A549 (cell line): ENCODE results near the gene ZG16B. TPM values are rescaled to one million over a fixed set of nuclear protein-coding genes. Genes with fewer than 3 reads are reported as not detected.
A peak's percentile ranks its signal among the peaks of the same experiment; 100 is the strongest.

ENCODE experiments used
- ATAC-seq, 2 experiments: fragments of 200-7000 bp in 1 of 2; fragments of >200 bp in 1 of 2; cut with Nextera tagmentation in 1 of 2; cut with Tn5 transposase in 1 of 2; 3 replicates each; pipeline versions ENCODE4 v1.8.0 to v1.9.1; 2018 to 2020; ENCODE audit warnings: mild to moderate bottlenecking in 1 of 2, moderate library complexity in 1 of 2
- CTCF ChIA-PET: fragments of 300-600 bp; sonication (Branson Sonifier 250); formaldehyde crosslinking; extraction: SDS; loops from one replicate; lab custom pipeline; 2021; ENCODE audit warnings: antibody characterized with exemption, inconsistent platforms; lab: Yijun Ruan, JAX
- POLR2A ChIA-PET: fragments of 350-600 bp; formaldehyde crosslinking; extraction: SDS; loops from one replicate; lab custom pipeline; 2021; ENCODE audit warnings: antibody characterized with exemption, inconsistent platforms; lab: Yijun Ruan, JAX
- DNase-seq, 2 experiments: peaks; one replicate each; pipeline versions ENCODE4 v3.0.0 to v3.0.0-alpha.2; 2011 to 2016; ENCODE audit warnings: low read depth in 1 of 2, low spot score in 1 of 2
- FAIRE-seq: peaks from 2 replicates; lab custom pipeline; 2011; peaks lifted over from hg19 to GRCh38; lab: Jason Lieb, UNC
- H3K27ac ChIP-seq, 2 experiments: fragments of >200 bp; sonication (Bioruptor Twin); formaldehyde crosslinking; 3 replicates each; pipeline ENCODE4 v1.5.1; 2016 to 2017
- H3K4me1 ChIP-seq: fragments of >200 bp; sonication (Bioruptor Twin); formaldehyde crosslinking; 3 replicates; pipeline ENCODE4 v1.6.1; 2016
- H3K4me2 ChIP-seq: fragments of >200 bp; sonication (Bioruptor Twin); formaldehyde crosslinking; 3 replicates; pipeline ENCODE4 v1.6.1; 2016
- H3K4me3 ChIP-seq: fragments of >200 bp; sonication (Bioruptor Twin); formaldehyde crosslinking; 3 replicates; pipeline ENCODE4 v1.5.1; 2016
- H3K9me3 ChIP-seq: fragments of >200 bp; sonication (Bioruptor Twin); formaldehyde crosslinking; 3 replicates; pipeline ENCODE4 v1.6.1; 2016
- CBX2 ChIP-seq: fragments of 200-600 bp; sonication (generic); IDR thresholded peaks from 2 replicates; pipeline ENCODE4 v1.6.1; 2016; ENCODE audit warnings: low read depth, mild to moderate bottlenecking, borderline replicate concordance
- CHD2 ChIP-seq: fragments of 150-350 bp; IDR thresholded peaks from 2 replicates; pipeline ENCODE4 v1.6.1; 2014; ENCODE audit warnings: low read length; ENCODE audit not compliant: partially characterized antibody
- CHD4 ChIP-seq: fragments of 200-600 bp; sonication (generic); IDR thresholded peaks from 2 replicates; pipeline ENCODE4 v1.6.1; 2016; ENCODE audit warnings: antibody characterized with exemption, mild to moderate bottlenecking, borderline replicate concordance
- EHMT2 ChIP-seq: fragments of 200-600 bp; sonication (generic); IDR thresholded peaks from 2 replicates; pipeline ENCODE4 v1.6.1; 2016; ENCODE audit warnings: antibody characterized with exemption, low read depth, mild to moderate bottlenecking, moderate library complexity
- HDAC2 ChIP-seq: fragments of 200-600 bp; sonication (generic); IDR thresholded peaks from 2 replicates; pipeline ENCODE4 v1.6.1; 2016
- HOXB13 ChIP-seq: fragments of 250-450 bp; sonication (Bioruptor Pico); IDR thresholded peaks from 2 replicates; pipeline ENCODE4 v1.5.0; 2020; ENCODE audit warnings: low read depth, mild to moderate bottlenecking, moderate library complexity
- KDM5A ChIP-seq: fragments of 200-600 bp; sonication (generic); IDR thresholded peaks from 2 replicates; pipeline ENCODE4 v1.6.1; 2016; ENCODE audit warnings: antibody characterized with exemption, mild to moderate bottlenecking
- MAFK ChIP-seq: fragments of 450-650 bp; IDR thresholded peaks from 2 replicates; pipeline ENCODE4 v1.6.1; 2014; ENCODE audit not compliant: partially characterized antibody
- MAZ ChIP-seq: fragments of 150-350 bp; IDR thresholded peaks from 2 replicates; pipeline ENCODE4 v1.6.1; 2014; ENCODE audit warnings: antibody characterized with exemption, low read depth, low read length, borderline replicate concordance
- NPAS2 ChIP-seq: fragments of 250-450 bp; sonication (Bioruptor Pico); IDR thresholded peaks from 2 replicates; pipeline ENCODE4 v1.8.0; 2022; ENCODE audit warnings: mild to moderate bottlenecking, moderate library complexity, borderline replicate concordance
- NR3C1 ChIP-seq: fragments of >200 bp; sonication (Bioruptor Twin); formaldehyde crosslinking; IDR thresholded peaks from 3 replicates; pipeline ENCODE4 v1.6.1; 2017
- RAD21 ChIP-seq, 2 experiments: fragments of >200 bp in 1 of 2; sonication (Bioruptor Twin) in 1 of 2; formaldehyde crosslinking in 1 of 2; IDR thresholded peaks in 1 of 2; conservative IDR thresholded peaks in 1 of 2; 2 replicates in 1 of 2; 3 replicates in 1 of 2; pipeline ENCODE4 v1.6.1; 2012 to 2018; ENCODE audit warnings: inconsistent platforms in 1 of 2
- RFX5 ChIP-seq: fragments of 450-650 bp; IDR thresholded peaks from 2 replicates; pipeline ENCODE4 v1.7.1; 2014; ENCODE audit warnings: antibody characterized with exemption, mild to moderate bottlenecking, moderate library complexity
- RNF2 ChIP-seq: fragments of 200-600 bp; sonication (generic); IDR thresholded peaks from 2 replicates; pipeline ENCODE4 v1.6.1; 2016; ENCODE audit warnings: low read depth, mild to moderate bottlenecking, antibody characterized with exemption, moderate library complexity, borderline replicate concordance
- SMC3 ChIP-seq: fragments of >200 bp; sonication (Bioruptor Twin); formaldehyde crosslinking; IDR thresholded peaks from 3 replicates; pipeline ENCODE4 v1.6.1; 2018; ENCODE audit warnings: inconsistent platforms
- TP53 ChIP-seq: fragments of 250-450 bp; sonication (Bioruptor Pico); IDR thresholded peaks from 2 replicates; pipeline ENCODE4 v1.5.0; 2021; ENCODE audit warnings: mild to moderate bottlenecking, moderate library complexity
- ZNF302 ChIP-seq: fragments of 250-450 bp; sonication (Bioruptor Pico); IDR thresholded peaks from 2 replicates; pipeline ENCODE4 v1.9.0; 2021; ENCODE audit warnings: inconsistent platforms, mild to moderate bottlenecking, moderate library complexity
- ZSCAN20 ChIP-seq: fragments of 250-450 bp; sonication (Bioruptor Pico); IDR thresholded peaks from 2 replicates; pipeline ENCODE4 v1.8.0; 2022; ENCODE audit warnings: mild to moderate bottlenecking, moderate library complexity
- WGBS: methylation state at CpG from one replicate; pipeline ENCODE4 v1.1.6; 2017; ENCODE audit errors: missing lambda C conversion rate; 5-methylcytosine and 5-hydroxymethylcytosine counted together
- polyA plus RNA-seq, 4 experiments: library from polyadenylated mRNA; depleted of rRNA in 3 of 4; stranded (reverse); fragments of >200 nt; fragmentation: RNase III in 1 of 4; extraction: RNeasy Plus Mini Kit Qiagen cat#74134 plus additional on column Dnase treatment in 1 of 4; gene quantifications; 2 replicates in 3 of 4; 3 replicates in 1 of 4; pipeline ENCODE4 v1.2.3, GENCODE V29; 2011 to 2017
- TF ChIP-seq, protein P1 (sequence below): fragments of 200-600 bp; sonication (generic); IDR thresholded peaks from 2 replicates; pipeline ENCODE4 v1.6.1; 2016; ENCODE audit warnings: antibody characterized with exemption, mild to moderate bottlenecking, moderate library complexity
- TF ChIP-seq, protein P2 (sequence below): fragments of >200 bp; sonication (Bioruptor Twin); formaldehyde crosslinking; IDR thresholded peaks from 3 replicates; pipeline ENCODE4 v1.5.1; 2016
- TF ChIP-seq, protein P3 (sequence below): fragments of >200 bp; sonication (Bioruptor Twin); formaldehyde crosslinking; IDR thresholded peaks from 2 replicates; pipeline ENCODE4 v1.6.1; 2016
- TF ChIP-seq, protein P4 (sequence below): fragments of 150-350 bp; IDR thresholded peaks from 2 replicates; pipeline ENCODE4 v1.6.1; 2014; ENCODE audit warnings: low read depth, mild to moderate bottlenecking, low read length

ZG16B gene
- polyA plus RNA-seq, 2 of the 4 experiments (the other 2 are of a cell fraction): 0.40 to 0.85 TPM

DNA sequence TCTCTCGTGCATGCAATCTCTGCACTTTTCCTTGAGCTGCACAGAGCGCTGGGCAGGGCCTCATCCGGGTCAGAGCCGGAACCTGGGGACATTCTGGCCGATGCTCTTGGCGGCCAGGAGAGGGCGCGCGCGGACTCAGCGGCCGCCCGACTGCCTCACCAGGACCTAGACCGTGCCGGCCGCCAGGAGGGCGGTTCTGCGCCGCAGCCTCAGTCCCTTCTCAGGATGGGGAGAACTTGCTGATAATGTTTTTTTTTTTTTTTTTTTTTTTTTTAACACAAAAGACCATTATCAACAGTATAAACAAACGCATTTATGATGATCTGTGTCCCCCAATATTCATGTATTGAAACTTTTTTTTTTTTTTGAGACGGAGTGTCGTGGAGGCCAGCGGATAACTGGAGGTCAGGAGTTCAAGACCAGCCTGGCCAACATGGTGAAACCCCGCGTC is 44.8 kb downstream of the ZG16B start:
- WGBS: 9% methylated on average over 25 of the region's 25 CpGs
- ChIA-PET POLR2A (no interaction called here), CTCF (interaction anchor here (0.6 to 13.7 kb wide), 19 partner anchors 8 to 142 kb away, joined by 3 to 295 read pairs (median 4); partner anchors contain the start of gene FLYWCH2)
- Histone ChIP-seq H3K4me1 (peaks cover 5% of the 10 kb centered on the region; the same call in 1 of the 3 replicates), H3K27ac (peak overlapping the region; percentile 51 to 77; a peak in 5 of 6 replicates), H3K4me3 (no peak overlapping the region), H3K9me3 (no peaks in the 10 kb centered on the region), H3K4me2 (peak overlapping the region; percentile 61)
- TF ChIP-seq NPAS2 (CRISPR knock-in tag): no peak
- TF ChIP-seq ZSCAN20 (CRISPR knock-in tag): no peak
- no peak for TF ChIP-seq TP53 (CRISPR knock-in tag)
- TF ChIP-seq HDAC2: no peak
- TF ChIP-seq MAFK: peak; percentile 28
- peak; percentile 88 for TF ChIP-seq SMC3
- TF ChIP-seq HOXB13 (CRISPR knock-in tag): no peak
- TF ChIP-seq EHMT2: no peak
- no peak for TF ChIP-seq CHD2
- TF ChIP-seq NR3C1: no peak
- TF ChIP-seq CHD4: 0 out of 2 replicates have a peak, but pooled peaks have one; percentile 55
- TF ChIP-seq KDM5A: no peak
- no peak for TF ChIP-seq CBX2
- TF ChIP-seq, protein P1, sequence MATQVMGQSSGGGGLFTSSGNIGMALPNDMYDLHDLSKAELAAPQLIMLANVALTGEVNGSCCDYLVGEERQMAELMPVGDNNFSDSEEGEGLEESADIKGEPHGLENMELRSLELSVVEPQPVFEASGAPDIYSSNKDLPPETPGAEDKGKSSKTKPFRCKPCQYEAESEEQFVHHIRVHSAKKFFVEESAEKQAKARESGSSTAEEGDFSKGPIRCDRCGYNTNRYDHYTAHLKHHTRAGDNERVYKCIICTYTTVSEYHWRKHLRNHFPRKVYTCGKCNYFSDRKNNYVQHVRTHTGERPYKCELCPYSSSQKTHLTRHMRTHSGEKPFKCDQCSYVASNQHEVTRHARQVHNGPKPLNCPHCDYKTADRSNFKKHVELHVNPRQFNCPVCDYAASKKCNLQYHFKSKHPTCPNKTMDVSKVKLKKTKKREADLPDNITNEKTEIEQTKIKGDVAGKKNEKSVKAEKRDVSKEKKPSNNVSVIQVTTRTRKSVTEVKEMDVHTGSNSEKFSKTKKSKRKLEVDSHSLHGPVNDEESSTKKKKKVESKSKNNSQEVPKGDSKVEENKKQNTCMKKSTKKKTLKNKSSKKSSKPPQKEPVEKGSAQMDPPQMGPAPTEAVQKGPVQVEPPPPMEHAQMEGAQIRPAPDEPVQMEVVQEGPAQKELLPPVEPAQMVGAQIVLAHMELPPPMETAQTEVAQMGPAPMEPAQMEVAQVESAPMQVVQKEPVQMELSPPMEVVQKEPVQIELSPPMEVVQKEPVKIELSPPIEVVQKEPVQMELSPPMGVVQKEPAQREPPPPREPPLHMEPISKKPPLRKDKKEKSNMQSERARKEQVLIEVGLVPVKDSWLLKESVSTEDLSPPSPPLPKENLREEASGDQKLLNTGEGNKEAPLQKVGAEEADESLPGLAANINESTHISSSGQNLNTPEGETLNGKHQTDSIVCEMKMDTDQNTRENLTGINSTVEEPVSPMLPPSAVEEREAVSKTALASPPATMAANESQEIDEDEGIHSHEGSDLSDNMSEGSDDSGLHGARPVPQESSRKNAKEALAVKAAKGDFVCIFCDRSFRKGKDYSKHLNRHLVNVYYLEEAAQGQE: no peak
- no peak for TF ChIP-seq ZNF302 (CRISPR knock-in tag)
- TF ChIP-seq RFX5: 0 out of 2 replicates have a peak, but pooled peaks have one; percentile 29
- no peak for TF ChIP-seq RNF2
- TF ChIP-seq, protein P2, sequence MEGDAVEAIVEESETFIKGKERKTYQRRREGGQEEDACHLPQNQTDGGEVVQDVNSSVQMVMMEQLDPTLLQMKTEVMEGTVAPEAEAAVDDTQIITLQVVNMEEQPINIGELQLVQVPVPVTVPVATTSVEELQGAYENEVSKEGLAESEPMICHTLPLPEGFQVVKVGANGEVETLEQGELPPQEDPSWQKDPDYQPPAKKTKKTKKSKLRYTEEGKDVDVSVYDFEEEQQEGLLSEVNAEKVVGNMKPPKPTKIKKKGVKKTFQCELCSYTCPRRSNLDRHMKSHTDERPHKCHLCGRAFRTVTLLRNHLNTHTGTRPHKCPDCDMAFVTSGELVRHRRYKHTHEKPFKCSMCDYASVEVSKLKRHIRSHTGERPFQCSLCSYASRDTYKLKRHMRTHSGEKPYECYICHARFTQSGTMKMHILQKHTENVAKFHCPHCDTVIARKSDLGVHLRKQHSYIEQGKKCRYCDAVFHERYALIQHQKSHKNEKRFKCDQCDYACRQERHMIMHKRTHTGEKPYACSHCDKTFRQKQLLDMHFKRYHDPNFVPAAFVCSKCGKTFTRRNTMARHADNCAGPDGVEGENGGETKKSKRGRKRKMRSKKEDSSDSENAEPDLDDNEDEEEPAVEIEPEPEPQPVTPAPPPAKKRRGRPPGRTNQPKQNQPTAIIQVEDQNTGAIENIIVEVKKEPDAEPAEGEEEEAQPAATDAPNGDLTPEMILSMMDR: peak; percentile 91
- TF ChIP-seq, protein P3, sequence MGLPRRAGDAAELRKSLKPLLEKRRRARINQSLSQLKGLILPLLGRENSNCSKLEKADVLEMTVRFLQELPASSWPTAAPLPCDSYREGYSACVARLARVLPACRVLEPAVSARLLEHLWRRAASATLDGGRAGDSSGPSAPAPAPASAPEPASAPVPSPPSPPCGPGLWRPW: no peak
- peak; percentile 68 to 71 for TF ChIP-seq RAD21 (conservative IDR thresholded peaks at IDR 0.05 in 1 of 2, IDR thresholded peaks at IDR 0.05 in 1 of 2)
- TF ChIP-seq MAZ: no peak
- TF ChIP-seq, protein P4, sequence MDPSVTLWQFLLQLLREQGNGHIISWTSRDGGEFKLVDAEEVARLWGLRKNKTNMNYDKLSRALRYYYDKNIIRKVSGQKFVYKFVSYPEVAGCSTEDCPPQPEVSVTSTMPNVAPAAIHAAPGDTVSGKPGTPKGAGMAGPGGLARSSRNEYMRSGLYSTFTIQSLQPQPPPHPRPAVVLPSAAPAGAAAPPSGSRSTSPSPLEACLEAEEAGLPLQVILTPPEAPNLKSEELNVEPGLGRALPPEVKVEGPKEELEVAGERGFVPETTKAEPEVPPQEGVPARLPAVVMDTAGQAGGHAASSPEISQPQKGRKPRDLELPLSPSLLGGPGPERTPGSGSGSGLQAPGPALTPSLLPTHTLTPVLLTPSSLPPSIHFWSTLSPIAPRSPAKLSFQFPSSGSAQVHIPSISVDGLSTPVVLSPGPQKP: no peak
- FAIRE-seq: no peak
- peak; percentile 59 to 87 for DNase-seq
- peak; percentile 99 to 100 for ATAC-seq
